GM21529 (cell line): ENCODE data around the gene TM4SF5.

Experiments
- ATAC-seq: cut with Tn5 transposase; IDR thresholded peaks from one replicate; pipeline ENCODE4 v1.9.1; 2021; ENCODE audit not compliant: unreplicated experiment

The TM4SF5 gene

GRCh38 chr17:4788807-4789700 lies 17.4 kb downstream of the TM4SF5 start, which contains the start of gene GLTPD2:
Gene GLTPD2 (plus strand): TSS chr17:4788964. CDS start chr17:4789012, 48 bp downstream.
- no peak for ATAC-seq

- no peak for ATAC-seq
Observed at GRCh38 chr17:4789701-4789950, 17.9 kb downstream of the TM4SF5 start.

GRCh38 chr17:4789951-4790704 lies 18.4 kb downstream of the TM4SF5 start:
- peak; percentile 80 for ATAC-seq

GRCh38 chr17:4790705-4791088 lies 19.0 kb downstream of the TM4SF5 start:
- ATAC-seq = no peak

GRCh38 chr17:4795168-4795567 lies 23.5 kb downstream of the TM4SF5 start:
- ATAC-seq = no peak

GRCh38 chr17:4796552-4796920 lies 24.9 kb downstream of the TM4SF5 start:
- no peak for ATAC-seq

- no peak for ATAC-seq
Observed at GRCh38 chr17:4800462-4801196, 28.9 kb downstream of the TM4SF5 start.

GRCh38 chr17:4802228-4802627 lies 30.5 kb downstream of the TM4SF5 start, which contains the start of gene C17orf114:
Gene C17orf114 (minus strand): TSS chr17:4802328.
- ATAC-seq = no peak

GRCh38 chr17:4806456-4806776 lies 34.7 kb downstream of the TM4SF5 start:
- no peak for ATAC-seq

- ATAC-seq = peak; percentile 90
Observed at GRCh38 chr17:4806777-4807604, 35.3 kb downstream of the TM4SF5 start, which contains the start of gene PLD2. Gene PLD2 (plus strand): TSS chr17:4807152. CDS start chr17:4807773, 621 bp downstream.

GRCh38 chr17:4807605-4808377 lies 36.1 kb downstream of the TM4SF5 start:
- no peak for ATAC-seq

GRCh38 chr17:4808378-4808767 lies 36.7 kb downstream of the TM4SF5 start:
- ATAC-seq = no peak

GRCh38 chr17:4810696-4811290 lies 39.1 kb downstream of the TM4SF5 start:
- no peak for ATAC-seq

- no peak for ATAC-seq
Observed at GRCh38 chr17:4811471-4811870, 39.8 kb downstream of the TM4SF5 start.

- no peak for ATAC-seq
Observed at GRCh38 chr17:4812690-4813089, 41.0 kb downstream of the TM4SF5 start.

- no peak for ATAC-seq
Observed at GRCh38 chr17:4815043-4815675, 43.5 kb downstream of the TM4SF5 start.

GRCh38 chr17:4816826-4817225 lies 45.1 kb downstream of the TM4SF5 start:
- no peak for ATAC-seq

- ATAC-seq = no peak
Observed at GRCh38 chr17:4818276-4818675, 46.6 kb downstream of the TM4SF5 start.

GRCh38 chr17:4822835-4823234 lies 51.1 kb downstream of the TM4SF5 start:
- ATAC-seq = no peak
